Left ventricle myocardium inferior (tissue), 1 donor: ENCODE results near the gene DYNLT3. TPM values are rescaled to one million over a fixed set of nuclear protein-coding genes. Genes with fewer than 3 reads are reported as not detected.

Experiments
- DNase-seq: peaks from one replicate; pipeline ENCODE4 v3.0.0-alpha.2; 2020
- H3K27ac ChIP-seq: fragments of 200-600 bp; replicated peaks from 2 replicates; pipeline ENCODE4 v1.8.0; 2021
- H3K27me3 ChIP-seq: fragments of 200-600 bp; 2 replicates; pipeline ENCODE4 v1.8.0; 2021; ENCODE audit warnings: low read depth
- H3K36me3 ChIP-seq: fragments of 200-600 bp; 2 replicates; pipeline ENCODE4 v1.8.0; 2021
- H3K4me1 ChIP-seq: fragments of 200-600 bp; 2 replicates; pipeline ENCODE4 v1.8.0; 2021
- H3K4me3 ChIP-seq: fragments of 200-600 bp; 2 replicates; pipeline ENCODE4 v1.8.0; 2021; ENCODE audit warnings: mild to moderate bottlenecking, moderate library complexity
- H3K9me3 ChIP-seq: fragments of 200-600 bp; replicated peaks from 2 replicates; pipeline ENCODE4 v1.8.0; 2021
- CTCF ChIP-seq: fragments of 200-600 bp; IDR thresholded peaks from 2 replicates; pipeline ENCODE4 v1.8.0; 2021; ENCODE audit warnings: antibody characterized with exemption, mild to moderate bottlenecking, borderline replicate concordance
- intact Hi-C: fragments of 100-400 bp; cut with micrococcal nuclease; formaldehyde crosslinking; loops from one replicate; pipeline ENCODE4 v1.11.0; 2022
- total RNA-seq: library from RNA; stranded (reverse); fragmentation: NEBNext Ultra II Directional; extraction: Animal tissue kit (Norgen Biotek cat#: 25700); gene quantifications from one replicate; pipeline ENCODE4 v1.2.1, GENCODE V29; 2021
- donor health status: DM: no; HTN: yes; CAD: no; lungs with severe emphysema.

DYNLT3 gene
- total RNA-seq, 1 donor from 2014 or later: 17.6 TPM

- DNase-seq: no peak
- no peak overlapping the region for H3K27ac ChIP-seq
- no peak for TF ChIP-seq CTCF
- intact Hi-C loops: no loop called here
- no peak overlapping the region for H3K4me3 ChIP-seq
- no peaks in the 10 kb centered on the region for H3K4me1 ChIP-seq
- H3K36me3 ChIP-seq: no peaks in the 10 kb centered on the region
- no peaks in the 10 kb centered on the region for H3K9me3 ChIP-seq
- H3K27me3 ChIP-seq: no peaks in the 10 kb centered on the region
Observed at GRCh38 chrX:37887347-37887746, 40.0 kb upstream of the DYNLT3 start.

- intact Hi-C loops: no loop called here
- no peaks in the 10 kb centered on the region for H3K27me3 ChIP-seq
- H3K4me1 ChIP-seq: no peaks in the 10 kb centered on the region
- no peaks in the 10 kb centered on the region for H3K9me3 ChIP-seq
- TF ChIP-seq CTCF: no peak
- no peaks in the 10 kb centered on the region for H3K36me3 ChIP-seq
- no peak overlapping the region for H3K27ac ChIP-seq
- H3K4me3 ChIP-seq: no peak overlapping the region
- DNase-seq: no peak
Observed at GRCh38 chrX:37883196-37883595, 35.8 kb upstream of the DYNLT3 start.

GRCh38 chrX:37879692-37880091, 32.3 kb upstream of the DYNLT3 start:
- no peak overlapping the region for H3K4me3 ChIP-seq
- H3K9me3 ChIP-seq: no peaks in the 10 kb centered on the region
- H3K36me3 ChIP-seq: no peaks in the 10 kb centered on the region
- intact Hi-C loops: no loop called here
- no peak for TF ChIP-seq CTCF
- no peaks in the 10 kb centered on the region for H3K4me1 ChIP-seq
- H3K27me3 ChIP-seq: no peaks in the 10 kb centered on the region
- DNase-seq: no peak
- no peak overlapping the region for H3K27ac ChIP-seq

- no peak overlapping the region for H3K4me3 ChIP-seq
- no peak for TF ChIP-seq CTCF
- no peak overlapping the region for H3K27ac ChIP-seq
- no peaks in the 10 kb centered on the region for H3K9me3 ChIP-seq
- DNase-seq: no peak
- H3K36me3 ChIP-seq: no peaks in the 10 kb centered on the region
- intact Hi-C loops: no loop called here
- no peaks in the 10 kb centered on the region for H3K4me1 ChIP-seq
- no peaks in the 10 kb centered on the region for H3K27me3 ChIP-seq
Observed at GRCh38 chrX:37876716-37877115, 29.3 kb upstream of the DYNLT3 start.

- no peaks in the 10 kb centered on the region for H3K36me3 ChIP-seq
- H3K4me3 ChIP-seq: no peak overlapping the region
- H3K4me1 ChIP-seq: no peaks in the 10 kb centered on the region
- DNase-seq: no peak
- TF ChIP-seq CTCF: no peak
- H3K27ac ChIP-seq: no peak overlapping the region
- no peaks in the 10 kb centered on the region for H3K27me3 ChIP-seq
- H3K9me3 ChIP-seq: no peaks in the 10 kb centered on the region
- intact Hi-C loops: no loop called here
Observed at GRCh38 chrX:37875675-37876074, 28.3 kb upstream of the DYNLT3 start.

- Histone ChIP-seq H3K4me3 (no peak overlapping the region), H3K27ac (no peak overlapping the region), H3K27me3 (no peaks in the 10 kb centered on the region), H3K9me3 (no peaks in the 10 kb centered on the region), H3K4me1 (no peaks in the 10 kb centered on the region), H3K36me3 (no peaks in the 10 kb centered on the region)
- no peak for TF ChIP-seq CTCF
- intact Hi-C loops: no loop called here
- DNase-seq: no peak
Observed at GRCh38 chrX:37873220-37873619, 25.8 kb upstream of the DYNLT3 start.
